Midbrain (tissue), 1 donor: Measurements from ENCODE around the gene ANAPC16.
"Not testable (repeated sequence)": the region's sequence is repeated elsewhere in the genome, so short reads cannot be mapped to it uniquely, and the experiment has no call there.

Experiments
- DNase-seq: peaks from one replicate; lab custom pipeline; 2025; lab: John Stamatoyannopoulos, UW

ANAPC16 gene

DNA sequence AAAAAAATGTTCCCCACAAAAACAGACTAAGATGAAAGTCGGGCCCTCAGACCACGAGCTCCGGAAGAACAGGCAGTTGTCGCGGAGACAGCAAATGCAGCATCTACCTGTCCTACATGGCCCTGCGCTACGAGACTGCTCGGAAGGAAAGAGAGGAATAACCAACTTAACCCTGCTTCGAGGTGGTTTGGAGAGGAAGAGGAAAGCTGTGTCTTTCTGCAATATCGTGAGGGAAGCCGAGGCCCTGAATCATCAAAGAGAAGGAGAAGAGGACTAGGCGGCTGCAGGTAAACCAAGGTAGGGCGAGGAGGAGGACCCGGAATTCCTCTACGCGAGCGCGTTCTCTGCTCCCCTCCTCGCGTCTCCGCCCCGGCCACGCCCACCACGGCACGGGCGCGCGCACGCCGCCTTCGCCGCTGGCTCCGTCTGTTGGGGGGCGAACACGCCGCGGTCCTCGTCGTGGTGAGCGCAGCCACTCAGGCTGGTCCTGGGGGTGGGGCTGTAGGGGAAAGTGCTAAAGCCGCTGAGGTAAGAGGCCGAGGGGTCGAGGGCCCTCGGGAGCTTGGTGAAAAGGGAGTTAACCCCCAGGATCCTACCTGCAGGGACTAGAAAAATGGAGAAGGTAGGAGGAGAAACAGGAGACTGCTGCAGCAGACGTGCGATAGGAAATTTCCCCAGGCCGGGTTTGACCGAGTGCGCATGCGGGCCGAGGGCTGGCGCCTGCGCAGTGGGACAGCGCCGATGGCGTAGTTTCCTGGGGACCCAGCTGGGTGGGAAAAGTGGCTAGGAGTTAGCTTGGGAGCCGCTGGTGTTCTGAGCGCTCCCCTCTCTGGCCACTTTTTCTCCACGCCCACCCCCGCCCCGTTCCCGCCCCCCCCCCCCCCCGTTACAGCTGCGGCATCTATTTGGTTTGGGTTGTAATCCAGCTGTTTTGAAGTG, at the start of gene ANAPC16, which contains the start of gene ASCC1:
Gene ANAPC16, plus strand, starts transcription at position 402 of the 939 bp plus-strand sequence. CDS start 7,903 bp downstream, outside the sequence.
Gene ASCC1, minus strand, starts transcription at position 666 of the 939 bp plus-strand sequence. CDS start 2,978 bp downstream, outside the sequence.
- peak; percentile 93 for DNase-seq

DNA sequence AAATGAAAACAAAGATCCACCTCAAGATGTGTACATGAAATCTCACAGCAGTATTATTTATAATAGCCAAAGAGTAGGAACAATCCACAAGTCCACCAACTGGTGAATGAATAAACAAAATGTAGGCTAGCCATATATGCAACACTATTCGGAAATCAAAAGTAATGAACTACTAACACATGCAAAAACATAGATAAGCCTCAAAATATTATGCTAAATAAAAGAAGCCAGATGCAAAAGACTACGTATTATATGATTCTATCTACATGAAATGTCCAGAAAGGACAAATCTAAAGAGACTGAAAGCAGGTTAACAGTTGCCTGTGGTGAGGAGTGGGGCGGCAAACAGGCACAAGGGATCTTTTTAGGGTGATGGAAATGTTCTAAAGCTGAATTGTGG, 48.7 kb upstream of the ANAPC16 start:
- no peak for DNase-seq

DNA sequence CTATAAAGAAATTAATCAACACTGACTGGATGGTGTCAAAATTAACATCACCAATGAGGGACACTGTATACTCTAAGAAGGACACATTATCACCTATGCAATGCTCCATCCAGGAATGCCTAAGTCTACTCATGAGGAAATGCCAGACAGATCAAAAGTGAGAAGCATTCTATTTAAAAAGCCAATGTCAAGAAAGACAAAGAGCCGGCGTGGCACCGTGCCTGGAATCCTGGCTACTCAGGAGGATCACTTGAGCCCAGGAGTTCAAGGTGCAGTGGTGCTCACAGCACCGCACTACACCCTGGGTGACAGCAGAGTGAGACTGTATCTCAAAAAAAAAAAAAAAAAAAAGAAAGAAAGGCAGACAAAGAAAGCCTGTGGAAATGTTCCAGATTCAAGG, 45.5 kb upstream of the ANAPC16 start:
- no peak for DNase-seq

- no peak for DNase-seq
Observed at GRCh38 chr10:72170733-72171132, 45.1 kb upstream of the ANAPC16 start.

- DNase-seq, result no peak
Observed at GRCh38 chr10:72171175-72171630, 44.6 kb upstream of the ANAPC16 start.

GRCh38 chr10:72173262-72173618, 42.6 kb upstream of the ANAPC16 start:
- DNase-seq, result no peak

DNA sequence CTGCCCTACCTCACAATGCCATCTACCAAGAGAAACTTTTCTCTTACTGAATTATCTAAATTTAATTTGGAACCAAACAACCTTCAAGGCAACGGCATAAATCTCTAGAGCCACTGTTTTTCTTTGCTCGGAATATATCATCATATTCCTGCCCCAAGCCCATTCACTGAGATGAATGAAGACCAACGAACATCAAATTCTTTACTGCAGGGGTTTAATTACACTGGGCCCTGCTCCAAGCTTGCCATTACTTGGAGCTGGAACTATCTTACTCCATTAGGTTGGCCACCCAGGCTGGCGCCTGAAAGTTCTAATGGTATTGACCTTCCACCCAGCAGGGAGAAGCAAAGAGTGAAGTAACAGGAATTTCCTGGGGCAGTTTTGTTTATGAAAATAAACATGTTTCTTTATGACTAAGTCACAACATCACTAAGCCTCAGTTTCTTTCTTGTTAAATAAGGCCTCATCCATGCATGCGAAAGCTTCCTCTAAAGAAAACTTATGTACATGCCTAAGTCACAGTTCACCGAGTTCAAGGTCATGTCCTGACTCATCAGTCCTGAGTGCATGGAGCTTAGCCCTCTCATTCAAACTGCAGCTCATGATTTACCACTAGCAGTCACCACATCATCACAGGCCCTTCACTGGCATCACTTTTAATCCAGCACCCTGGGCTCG, 42.1 kb upstream of the ANAPC16 start:
- no peak for DNase-seq

GRCh38 chr10:72174297-72174662, 41.5 kb upstream of the ANAPC16 start:
- DNase-seq, result no peak

- no peak for DNase-seq
Observed at GRCh38 chr10:72175149-72175548, 40.7 kb upstream of the ANAPC16 start.

DNA sequence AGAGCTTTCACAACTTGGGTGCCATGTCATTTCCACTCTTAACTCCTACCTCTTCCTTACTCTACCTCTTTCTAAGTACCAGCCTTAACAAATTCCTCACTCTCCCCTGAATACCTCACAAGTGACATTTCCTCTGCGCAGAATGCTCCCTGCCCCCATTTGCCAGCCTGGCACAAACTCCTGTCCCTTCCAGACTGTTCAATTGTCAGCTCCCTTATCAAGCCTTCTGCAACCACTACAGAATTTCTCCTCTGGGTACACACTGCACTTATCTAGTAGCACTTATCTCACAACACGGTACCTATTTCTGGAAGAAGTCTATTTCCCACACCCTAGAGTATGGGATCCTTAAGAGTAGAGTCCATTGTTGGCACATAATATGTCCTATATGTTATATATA, 39.1 kb upstream of the ANAPC16 start:
- DNase-seq, result no peak

DNA sequence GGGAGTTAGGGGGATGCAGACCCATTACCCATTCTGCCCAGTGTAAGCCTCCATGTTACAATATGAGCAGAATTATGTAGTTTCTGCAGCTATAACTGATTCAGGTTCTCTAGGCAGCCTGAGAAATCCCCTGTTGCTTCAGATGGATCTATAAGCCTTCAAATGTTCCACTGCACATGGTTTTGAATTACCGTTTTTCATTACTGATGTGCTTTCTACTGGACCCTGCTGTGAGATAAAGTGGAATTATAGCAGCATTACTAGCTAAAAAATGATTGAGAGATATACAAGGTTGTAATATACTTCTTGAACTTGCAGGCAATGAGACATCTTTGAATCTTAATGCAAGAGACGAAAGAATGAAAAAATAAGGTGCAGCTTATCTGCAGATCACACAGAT, 38.4 kb upstream of the ANAPC16 start:
- no peak for DNase-seq

- no peak for DNase-seq
Observed at GRCh38 chr10:72184156-72184555, 31.7 kb upstream of the ANAPC16 start.

- DNase-seq, result no peak
Observed at GRCh38 chr10:72186258-72186981, 29.4 kb upstream of the ANAPC16 start.

- no peak for DNase-seq
Observed at GRCh38 chr10:72186982-72187330, 28.9 kb upstream of the ANAPC16 start.

DNA sequence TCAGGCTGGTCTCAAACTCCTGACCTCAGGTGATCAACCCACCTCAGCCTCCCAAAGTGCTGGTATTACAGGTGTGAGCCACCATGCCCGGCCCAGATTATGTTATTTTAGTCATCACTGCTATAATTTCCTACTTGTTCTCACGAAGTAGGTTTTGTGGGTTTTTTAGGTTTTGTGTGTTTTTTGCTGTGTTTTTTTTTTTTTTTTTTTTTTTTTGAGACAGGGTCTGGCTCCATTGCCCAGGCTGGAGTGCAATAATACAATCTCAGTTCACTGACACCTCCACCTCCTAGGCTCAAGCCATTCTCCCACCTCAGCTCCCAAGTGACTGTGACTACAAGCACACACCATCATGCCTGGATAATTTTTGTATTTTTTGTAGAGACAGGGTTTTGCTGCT, 20.9 kb upstream of the ANAPC16 start:
- DNase-seq, result no peak

- no peak for DNase-seq
Observed at GRCh38 chr10:72200883-72201282, 14.9 kb upstream of the ANAPC16 start.

GRCh38 chr10:72201293-72201692, 14.5 kb upstream of the ANAPC16 start:
- no peak for DNase-seq

DNA sequence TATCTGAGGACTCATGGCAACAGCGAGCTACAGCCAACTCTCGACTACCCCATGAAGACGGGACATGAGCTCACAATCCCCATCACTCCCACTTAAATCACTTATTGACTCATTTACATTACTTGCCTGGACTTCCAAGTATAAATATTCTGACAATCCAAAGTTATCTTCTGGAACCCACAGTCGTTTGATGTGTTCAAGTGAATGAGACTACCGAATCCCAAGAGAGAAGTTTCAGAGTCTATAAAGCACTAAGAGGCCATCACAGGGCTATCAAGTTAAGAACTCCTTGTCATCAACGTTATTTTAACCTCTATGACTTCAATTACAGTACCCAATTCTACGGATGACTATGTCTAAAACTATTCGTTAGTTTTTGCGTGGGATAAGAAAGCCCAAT, 11.5 kb upstream of the ANAPC16 start:
- no peak for DNase-seq

DNA sequence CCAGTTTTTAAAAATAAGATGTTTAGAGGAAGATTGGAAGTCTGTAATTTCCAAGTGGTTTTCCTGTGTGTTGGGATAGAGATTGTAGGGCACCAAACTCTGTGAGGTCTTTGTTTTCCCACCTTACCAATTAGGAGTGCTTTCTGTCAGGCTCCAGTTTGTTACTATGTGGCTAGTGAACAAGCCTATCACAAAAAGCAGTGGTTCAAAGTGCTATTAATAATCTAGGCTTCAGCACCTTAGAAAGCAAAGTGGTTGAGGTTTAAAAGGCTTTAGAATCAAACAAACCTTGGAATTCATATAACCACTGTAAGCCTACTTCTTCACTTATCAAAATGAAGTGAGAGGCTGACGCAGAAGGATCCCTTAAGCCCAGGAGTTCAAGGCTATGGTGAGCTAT, 11.1 kb upstream of the ANAPC16 start:
- no peak for DNase-seq

DNA sequence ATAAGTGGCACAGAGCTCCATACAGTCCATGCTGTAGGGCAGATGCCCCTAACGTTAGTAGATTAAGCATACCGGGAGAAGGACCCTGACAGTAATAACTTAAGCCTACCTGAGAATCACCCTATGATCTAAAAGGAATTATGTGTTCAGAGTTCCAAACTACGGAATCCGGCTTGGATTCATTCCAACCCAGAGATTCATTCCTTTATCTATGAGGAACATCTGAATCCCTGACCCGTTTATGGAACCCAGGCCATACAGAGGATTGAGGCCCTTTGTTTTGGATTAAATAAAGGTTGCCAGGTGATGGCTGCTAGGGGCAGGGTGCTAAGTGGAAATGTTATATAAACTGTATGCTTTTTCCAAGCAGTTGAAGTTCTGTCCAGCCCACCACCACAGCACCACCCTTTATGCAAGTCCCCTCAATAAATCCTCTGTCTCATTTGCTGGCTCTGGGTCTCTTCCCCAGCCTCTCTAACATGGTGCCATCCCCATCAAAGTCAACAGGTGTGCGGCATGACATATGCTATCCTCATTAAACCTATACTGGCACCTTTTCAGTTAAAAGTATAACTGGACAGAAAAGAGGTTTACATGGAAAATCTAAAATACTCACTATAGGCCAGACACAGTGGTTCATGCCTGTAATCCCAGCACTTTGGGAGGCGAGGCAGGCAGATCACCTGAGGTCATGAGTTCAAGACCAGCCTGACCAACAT, 9.1 kb upstream of the ANAPC16 start:
- DNase-seq, result no peak

DNA sequence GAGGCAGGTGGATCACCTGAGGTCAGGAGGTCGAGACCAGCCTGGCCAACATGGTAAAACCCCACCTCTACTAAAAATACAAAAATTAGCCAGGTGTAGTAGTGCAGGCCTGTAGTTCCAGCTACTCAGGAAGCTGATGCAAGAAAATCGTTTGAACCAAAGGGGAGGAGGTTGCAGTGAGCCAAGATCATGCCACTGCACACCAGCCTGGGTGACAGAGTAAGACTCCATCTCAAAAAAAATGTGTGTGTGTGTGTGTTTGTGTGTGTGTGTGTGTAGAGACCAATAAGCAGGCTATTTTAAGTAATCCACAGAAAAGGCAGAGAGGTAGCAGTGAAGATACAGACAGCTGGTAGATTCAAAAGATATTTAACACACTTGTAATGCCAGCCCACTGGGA, 7.3 kb upstream of the ANAPC16 start:
- DNase-seq, result not testable (repeated sequence)

GRCh38 chr10:72211381-72211780, 4.4 kb upstream of the ANAPC16 start:
- not testable (repeated sequence) for DNase-seq
